Liver (tissue), 3 donors: ENCODE results near the gene TRMT11.

Experiments
- EGR1 ChIP-seq, 2 donors: IDR thresholded peaks; 2 replicates each; pipeline ENCODE4 v1.6.1; 2016 to 2018; ENCODE audit warnings: antibody characterized with exemption in 2 of 2, low read depth in 2 of 2
- GABPA ChIP-seq, 2 donors: IDR thresholded peaks in 1 of 2; conservative IDR thresholded peaks in 1 of 2; 2 replicates each; pipeline ENCODE4 v1.6.1; 2016; ENCODE audit warnings: antibody characterized with exemption in 2 of 2, mild to moderate bottlenecking in 1 of 2, moderate library complexity in 1 of 2
- HNF4G ChIP-seq: IDR thresholded peaks from 2 replicates; pipeline ENCODE4 v1.6.1; 2016; ENCODE audit warnings: antibody characterized with exemption
- JUND ChIP-seq, 2 donors: IDR thresholded peaks; 2 replicates each; pipeline ENCODE4 v1.6.1; 2016; ENCODE audit warnings: antibody characterized with exemption in 2 of 2
- RAD21 ChIP-seq, 2 donors: IDR thresholded peaks; 2 replicates each; pipeline ENCODE4 v1.6.1; 2016; ENCODE audit warnings: antibody characterized with exemption in 2 of 2, mild to moderate bottlenecking in 2 of 2
- REST ChIP-seq: IDR thresholded peaks from 2 replicates; pipeline ENCODE4 v1.6.1; 2016; ENCODE audit warnings: antibody characterized with exemption, mild to moderate bottlenecking
- RXRA ChIP-seq, 2 donors: IDR thresholded peaks; 2 replicates each; pipeline ENCODE4 v1.6.1; 2017 to 2018; ENCODE audit warnings: antibody characterized with exemption in 2 of 2, mild to moderate bottlenecking in 1 of 2
- SP1 ChIP-seq: IDR thresholded peaks from 2 replicates; pipeline ENCODE4 v1.6.1; 2018; ENCODE audit warnings: antibody characterized with exemption, mild to moderate bottlenecking
- TAF1 ChIP-seq: conservative IDR thresholded peaks from 2 replicates; pipeline ENCODE4 v1.6.1; 2016; ENCODE audit warnings: antibody characterized with exemption, mild to moderate bottlenecking
- YY1 ChIP-seq: IDR thresholded peaks from 2 replicates; pipeline ENCODE4 v1.6.1; 2016; ENCODE audit warnings: antibody characterized with exemption, mild to moderate bottlenecking
- TF ChIP-seq, protein P1 (sequence below): fragments of 150-350 bp; IDR thresholded peaks from 2 replicates; pipeline ENCODE4 v1.5.1; 2017; ENCODE audit warnings: improper control_type of control experiment, low read depth, low read length; ENCODE audit not compliant: missing input control
- TF ChIP-seq, protein P2 (sequence below): IDR thresholded peaks from 2 replicates; pipeline ENCODE4 v1.6.1; 2016; ENCODE audit warnings: antibody characterized with exemption
- donor health status: healthy.
- donor health status: healthy.

DNA sequence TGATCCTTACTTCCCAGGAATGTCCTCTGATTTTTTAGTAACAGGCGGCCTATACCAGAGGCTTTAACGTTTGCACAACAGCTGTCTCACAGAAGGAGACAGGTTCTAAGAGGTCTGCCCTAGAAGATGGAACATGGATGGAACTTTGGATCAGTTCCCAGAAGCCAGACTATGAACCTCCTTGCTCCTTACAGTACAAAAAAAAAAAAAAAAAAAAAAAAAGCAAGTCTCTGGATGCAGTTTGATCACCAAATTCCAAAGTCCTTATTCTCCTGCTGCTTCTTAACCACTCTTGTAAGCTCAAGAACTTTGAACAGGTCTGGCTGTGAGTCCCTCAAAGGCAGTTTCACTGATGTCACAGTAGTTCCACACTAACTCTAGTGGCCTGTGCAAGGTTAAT, 2.0 kb upstream of the TRMT11 start:
- TF ChIP-seq, protein P1, sequence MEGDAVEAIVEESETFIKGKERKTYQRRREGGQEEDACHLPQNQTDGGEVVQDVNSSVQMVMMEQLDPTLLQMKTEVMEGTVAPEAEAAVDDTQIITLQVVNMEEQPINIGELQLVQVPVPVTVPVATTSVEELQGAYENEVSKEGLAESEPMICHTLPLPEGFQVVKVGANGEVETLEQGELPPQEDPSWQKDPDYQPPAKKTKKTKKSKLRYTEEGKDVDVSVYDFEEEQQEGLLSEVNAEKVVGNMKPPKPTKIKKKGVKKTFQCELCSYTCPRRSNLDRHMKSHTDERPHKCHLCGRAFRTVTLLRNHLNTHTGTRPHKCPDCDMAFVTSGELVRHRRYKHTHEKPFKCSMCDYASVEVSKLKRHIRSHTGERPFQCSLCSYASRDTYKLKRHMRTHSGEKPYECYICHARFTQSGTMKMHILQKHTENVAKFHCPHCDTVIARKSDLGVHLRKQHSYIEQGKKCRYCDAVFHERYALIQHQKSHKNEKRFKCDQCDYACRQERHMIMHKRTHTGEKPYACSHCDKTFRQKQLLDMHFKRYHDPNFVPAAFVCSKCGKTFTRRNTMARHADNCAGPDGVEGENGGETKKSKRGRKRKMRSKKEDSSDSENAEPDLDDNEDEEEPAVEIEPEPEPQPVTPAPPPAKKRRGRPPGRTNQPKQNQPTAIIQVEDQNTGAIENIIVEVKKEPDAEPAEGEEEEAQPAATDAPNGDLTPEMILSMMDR: no peak
- no peak for TF ChIP-seq YY1
- TF ChIP-seq HNF4G: no peak
- TF ChIP-seq SP1: no peak
- TF ChIP-seq, protein P2, sequence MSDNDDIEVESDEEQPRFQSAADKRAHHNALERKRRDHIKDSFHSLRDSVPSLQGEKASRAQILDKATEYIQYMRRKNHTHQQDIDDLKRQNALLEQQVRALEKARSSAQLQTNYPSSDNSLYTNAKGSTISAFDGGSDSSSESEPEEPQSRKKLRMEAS: no peak
- TF ChIP-seq REST: no peak
- no peak for TF ChIP-seq JUND (IDR thresholded peaks at IDR 0.05)
- no peak for TF ChIP-seq TAF1
- no peak for TF ChIP-seq RAD21 (IDR thresholded peaks at IDR 0.05)
- TF ChIP-seq GABPA (IDR thresholded peaks at IDR 0.05 in 1 of 2, conservative IDR thresholded peaks at IDR 0.05 in 1 of 2): no peak
- TF ChIP-seq RXRA (IDR thresholded peaks at IDR 0.05): no peak
- TF ChIP-seq EGR1 (IDR thresholded peaks at IDR 0.05; ENCODE audit: low read depth in 2 of 2): no peak
